ENCODE results near the gene CRYBG2. TPM values are rescaled to one million over a fixed set of nuclear protein-coding genes. Genes with fewer than 3 reads are reported as not detected.

The CRYBG2 gene
- total and polyA plus RNA-seq, 10 of the 15 experiments (the other 5 are each of a cell fraction or from before 2014, with no cell fraction given) = 0.03 to 1.2 (median 0.11) TPM; not detected in 4

DNA sequence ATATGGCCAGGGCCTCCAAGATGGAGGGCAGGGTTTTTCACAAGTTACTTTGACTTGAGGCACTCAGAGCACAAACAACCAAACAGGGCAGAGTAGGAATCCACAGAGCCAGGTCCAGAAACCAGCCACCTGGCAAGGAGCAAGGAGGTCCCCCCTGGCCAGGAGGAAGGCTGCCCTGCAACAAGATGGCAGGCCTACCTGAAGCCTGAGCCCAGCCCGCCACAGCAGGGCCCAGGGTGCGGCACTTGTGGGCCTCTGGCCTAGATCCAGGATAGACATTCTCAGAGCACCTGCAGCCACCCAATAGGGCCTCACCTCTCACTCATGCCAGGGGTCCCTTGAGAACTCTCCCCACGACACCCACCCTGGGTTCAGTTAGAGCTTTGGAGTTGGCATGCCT, 62.5 kb downstream of the CRYBG2 start:
- intact Hi-C loops (cut with micrococcal nuclease; ENCODE audit: unreplicated experiment) = no loop called here
- ATAC-seq = no peak
- TF ChIP-seq MEF2A (IDR thresholded peaks at IDR 0.05; ENCODE audit: insufficient read depth, low read depth, low read length) = no peak
- TF ChIP-seq FOXK2 (IDR thresholded peaks at IDR 0.05) = no peak
- TF ChIP-seq ZNF217 (IDR thresholded peaks at IDR 0.05) = no peak
- TF ChIP-seq EGR1 (IDR thresholded peaks at IDR 0.05; ENCODE audit: borderline replicate concordance in 1 of 2, low read depth in 2 of 2, low read length in 2 of 2) = no peak
- no peak for TF ChIP-seq MYB (IDR thresholded peaks at IDR 0.05; ENCODE audit: borderline replicate concordance, low read depth, low read length)
- no peak for TF ChIP-seq CBX5 (IDR thresholded peaks at IDR 0.05; ENCODE audit: low read depth)
- TF ChIP-seq DPF2 (IDR thresholded peaks at IDR 0.05) = no peak
- TF ChIP-seq PML (IDR thresholded peaks at IDR 0.05; ENCODE audit: low read length) = no peak
- TF ChIP-seq, protein P1, sequence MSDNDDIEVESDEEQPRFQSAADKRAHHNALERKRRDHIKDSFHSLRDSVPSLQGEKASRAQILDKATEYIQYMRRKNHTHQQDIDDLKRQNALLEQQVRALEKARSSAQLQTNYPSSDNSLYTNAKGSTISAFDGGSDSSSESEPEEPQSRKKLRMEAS (IDR thresholded peaks at IDR 0.05; ENCODE audit: low read depth, low read length) = no peak
- no peak for TF ChIP-seq RAD51 (IDR thresholded peaks at IDR 0.05)
- TF ChIP-seq CREB1 (IDR thresholded peaks at IDR 0.05; ENCODE audit: low read depth) = no peak
- TF ChIP-seq WRNIP1 (IDR thresholded peaks at IDR 0.05; ENCODE audit: borderline replicate concordance, low read depth, low read length) = no peak
- TF ChIP-seq POU2F2 (IDR thresholded peaks at IDR 0.05; ENCODE audit: borderline replicate concordance, low read depth, low read length) = no peak
- TF ChIP-seq NBN (IDR thresholded peaks at IDR 0.05) = no peak
- TF ChIP-seq, protein P2, sequence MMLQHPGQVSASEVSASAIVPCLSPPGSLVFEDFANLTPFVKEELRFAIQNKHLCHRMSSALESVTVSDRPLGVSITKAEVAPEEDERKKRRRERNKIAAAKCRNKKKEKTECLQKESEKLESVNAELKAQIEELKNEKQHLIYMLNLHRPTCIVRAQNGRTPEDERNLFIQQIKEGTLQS (IDR thresholded peaks at IDR 0.05; ENCODE audit: borderline replicate concordance, extremely low read depth, low read depth, low read length) = no peak
- no peak for TF ChIP-seq SMAD1 (IDR thresholded peaks at IDR 0.05; ENCODE audit: low read depth, partially characterized antibody)
- TF ChIP-seq LARP7 (IDR thresholded peaks at IDR 0.05) = no peak
- no peak for TF ChIP-seq ZBED1 (IDR thresholded peaks at IDR 0.05; ENCODE audit: borderline replicate concordance)
- TF ChIP-seq SREBF1 (IDR thresholded peaks at IDR 0.05; ENCODE audit: low read length) = no peak
- H3K9ac ChIP-seq (ENCODE audit: control insufficient read depth, insufficient read depth, low read length) = no peak overlapping the region
- no peak overlapping the region for H3K4me2 ChIP-seq (ENCODE audit: control insufficient read depth, insufficient read depth)
- no TSS peak for BruUV-seq (replicated peaks)
- no peaks in the 10 kb centered on the region for H4K20me1 ChIP-seq (ENCODE audit: control insufficient read depth, insufficient read depth)
- 89% methylated on average over 3 of the region's 3 CpGs for WGBS (ENCODE audit: insufficient coverage, insufficient replicate concordance, low lambda C conversion rate, missing lambda C conversion rate)
- ChIA-PET RAD21 (ENCODE audit: unreplicated experiment) (no interaction called here), POLR2A (interaction anchor here (9.2 kb wide), 1 partner anchor 27 kb away, joined by 253 read pairs; the partner anchor contains the start of gene CD52), SMC1A (ENCODE audit: uncharacterized antibody, unreplicated experiment) (interaction anchor here (11.1 kb wide), 1 partner anchor 29 kb away, joined by 474 read pairs; the partner anchor contains the start of gene CD52), CTCF (interaction anchor here (1.0 kb wide), 1 partner anchor 31 kb away, joined by 3 read pairs; no protein-coding TSS in a partner anchor)
- no peaks in the 10 kb centered on the region for H3K9me3 ChIP-seq (replicated peaks; ENCODE audit: control insufficient read depth, insufficient read depth, low read length)
- no peaks in the 10 kb centered on the region for H3K36me3 ChIP-seq (ENCODE audit: control insufficient read depth in 2 of 2, insufficient read depth in 2 of 2, low read length in 1 of 2)
- DNase-seq (ENCODE audit: low read depth, low spot score) = no peak
- in situ Hi-C loops (cut with MboI) = no loop called here
- no peak for FAIRE-seq
- H3K27me3 ChIP-seq (replicated peaks in 1 of 2; ENCODE audit: control insufficient read depth in 2 of 2, insufficient read depth in 2 of 2, low read length in 1 of 2) = no peaks in the 10 kb centered on the region
- peaks cover 50% of the 10 kb centered on the region for H3K4me1 ChIP-seq (ENCODE audit: control insufficient read depth, insufficient read depth, low read length)
- no peak overlapping the region for H3K4me3 ChIP-seq
- no peak overlapping the region for H3K27ac ChIP-seq (ENCODE audit: control insufficient read depth, insufficient read depth)
- no peak overlapping the region for H2AFZ ChIP-seq (ENCODE audit: control insufficient read depth, low read depth, low read length)
- H3K79me2 ChIP-seq (ENCODE audit: control insufficient read depth, insufficient read depth, low read length) = no peaks in the 10 kb centered on the region

Data from GM12878 (cell line).